Putamen (tissue), 1 donor: ENCODE measurements around the gene NEDD4L.

Experiments
- DNase-seq: peaks from one replicate; pipeline ENCODE4 v3.0.0-alpha.2; 2016; ENCODE audit warnings: low spot score

NEDD4L gene

GRCh38 chr18:58052960-58053359 lies 8.9 kb downstream of the NEDD4L start:
- no peak for DNase-seq

GRCh38 chr18:58054041-58054781 lies 10.2 kb downstream of the NEDD4L start:
- DNase-seq = no peak

GRCh38 chr18:58055890-58056558 lies 12.0 kb downstream of the NEDD4L start:
- no peak for DNase-seq

- no peak for DNase-seq
Observed at GRCh38 chr18:58056852-58057251, 12.8 kb downstream of the NEDD4L start.

- no peak for DNase-seq
Observed at GRCh38 chr18:58057291-58057965, 13.4 kb downstream of the NEDD4L start.

- DNase-seq = no peak
Observed at GRCh38 chr18:58058720-58059119, 14.7 kb downstream of the NEDD4L start.

- DNase-seq = no peak
Observed at GRCh38 chr18:58060254-58060653, 16.2 kb downstream of the NEDD4L start.

- DNase-seq = no peak
Observed at GRCh38 chr18:58061349-58061748, 17.3 kb downstream of the NEDD4L start.

GRCh38 chr18:58064406-58064998 lies 20.5 kb downstream of the NEDD4L start:
- no peak for DNase-seq

- DNase-seq = no peak
Observed at GRCh38 chr18:58065956-58066355, 21.9 kb downstream of the NEDD4L start.

- no peak for DNase-seq
Observed at GRCh38 chr18:58067601-58068000, 23.6 kb downstream of the NEDD4L start.

GRCh38 chr18:58069099-58069498 lies 25.1 kb downstream of the NEDD4L start:
- no peak for DNase-seq

GRCh38 chr18:58069721-58070292 lies 25.8 kb downstream of the NEDD4L start:
- DNase-seq = no peak

- no peak for DNase-seq
Observed at GRCh38 chr18:58076052-58076451, 32.0 kb downstream of the NEDD4L start.

- no peak for DNase-seq
Observed at GRCh38 chr18:58077329-58077728, 33.3 kb downstream of the NEDD4L start.

- DNase-seq = no peak
Observed at GRCh38 chr18:58078889-58079573, 35.0 kb downstream of the NEDD4L start.

GRCh38 chr18:58080451-58080850 lies 36.4 kb downstream of the NEDD4L start:
- no peak for DNase-seq

- DNase-seq = no peak
Observed at GRCh38 chr18:58087928-58088690, 44.1 kb downstream of the NEDD4L start.

GRCh38 chr18:58088691-58089065 lies 44.7 kb downstream of the NEDD4L start:
- DNase-seq = no peak

- DNase-seq = no peak
Observed at GRCh38 chr18:58091099-58091611, 47.1 kb downstream of the NEDD4L start.

GRCh38 chr18:58093311-58093803 lies 49.3 kb downstream of the NEDD4L start:
- DNase-seq = no peak
